Measurements from ENCODE around the gene SORCS2. TPM values are rescaled to one million over a fixed set of nuclear protein-coding genes. Genes with fewer than 3 reads are reported as not detected.
A peak's percentile ranks its signal among the peaks of the same experiment; 100 is the strongest.

Gene SORCS2
- total and polyA plus RNA-seq, 7 donors = 0.18 to 1.5 (median 0.36) TPM

DNA sequence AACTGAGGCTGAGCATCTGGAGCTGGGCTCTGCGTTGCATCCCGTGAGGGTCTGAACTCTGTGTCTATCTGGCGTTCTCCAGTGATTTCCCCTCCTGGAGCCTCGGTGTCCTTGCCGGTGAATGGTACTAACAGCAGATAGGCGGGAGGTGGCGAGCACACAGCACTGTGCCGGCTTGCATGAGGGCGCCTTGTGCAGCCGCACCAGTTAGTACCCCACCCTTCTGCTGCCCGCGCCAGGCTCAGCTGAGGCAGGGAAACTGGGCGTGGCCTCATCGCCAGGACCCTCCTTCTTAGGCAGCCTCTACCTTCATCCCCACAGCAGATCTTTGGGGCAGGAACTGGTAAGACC lies 42.7 kb downstream of the SORCS2 start:
- Histone ChIP-seq H3K4me3 (no peak overlapping the region), H3K4me1 (peaks cover 10% of the 10 kb centered on the region), H3K36me3 (ENCODE audit: insufficient read depth in 1 of 2, low read depth in 1 of 2) (no peaks in the 10 kb centered on the region), H3K27ac (no peak overlapping the region), H3K9me3 (no peaks in the 10 kb centered on the region), H3K27me3 (ENCODE audit: insufficient read depth in 3 of 3, low read length in 2 of 3) (peaks cover 0 to 7% (median 3%) of the 10 kb centered on the region in 3 donors)
- TF ChIP-seq CTCF (IDR thresholded peaks at IDR 0.05) = no peak
- 93 to 96% (median 94%) methylated on average over 14 of the region's 14 CpGs for WGBS, 3 donors
- intact Hi-C loops (cut with DNase I) = no loop called here
- ATAC-seq (no peak), DNase-seq (peak in 1 of 2 donors; percentile 1)

- no peak for TF ChIP-seq CTCF (IDR thresholded peaks at IDR 0.05)
- WGBS, 3 donors = 16 to 38% (median 21%) methylated on average over 4 of the region's 4 CpGs
- peaks cover 11% of the 10 kb centered on the region for H3K4me1 ChIP-seq
- no peak overlapping the region for H3K27ac ChIP-seq
- H3K9me3 ChIP-seq = no peaks in the 10 kb centered on the region
- intact Hi-C loops (cut with DNase I) = no loop called here
- peaks cover 0 to 3% (median 3%) of the 10 kb centered on the region in 3 donors for H3K27me3 ChIP-seq (ENCODE audit: insufficient read depth in 3 of 3, low read length in 2 of 3)
- H3K36me3 ChIP-seq (ENCODE audit: insufficient read depth in 1 of 2, low read depth in 1 of 2) = no peaks in the 10 kb centered on the region
- no peak for ATAC-seq
- H3K4me3 ChIP-seq = no peak overlapping the region
- no peak for DNase-seq
Observed at GRCh38 chr4:7236847-7237246, 44.5 kb downstream of the SORCS2 start.

DNA sequence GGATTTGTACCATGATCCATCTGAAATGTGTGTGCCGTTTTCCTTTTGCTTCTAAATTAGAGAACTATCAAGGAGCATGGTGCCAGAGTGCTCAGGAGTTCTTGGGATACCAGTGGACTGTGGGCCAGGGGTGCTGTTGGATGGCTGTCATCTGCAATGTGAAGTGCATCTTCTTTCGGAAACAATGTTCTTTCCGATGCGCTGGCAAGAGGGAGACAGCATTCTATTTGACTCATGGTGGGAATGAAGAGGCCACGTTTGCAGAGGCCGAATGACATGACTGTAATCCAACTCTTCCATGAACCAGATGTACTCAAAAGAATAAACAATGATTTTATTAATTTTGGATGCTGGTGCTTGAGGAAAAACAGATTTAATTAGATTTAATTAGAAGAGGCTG lies 45.5 kb downstream of the SORCS2 start:
- Histone ChIP-seq H3K27me3 (ENCODE audit: insufficient read depth in 3 of 3, low read length in 2 of 3) (peaks cover 0 to 3% (median 0%) of the 10 kb centered on the region in 3 donors), H3K4me3 (no peak overlapping the region), H3K4me1 (peaks cover 11% of the 10 kb centered on the region), H3K9me3 (no peaks in the 10 kb centered on the region), H3K27ac (no peak overlapping the region), H3K36me3 (ENCODE audit: insufficient read depth in 1 of 2, low read depth in 1 of 2) (no peaks in the 10 kb centered on the region)
- DNase-seq (no peak), ATAC-seq (no peak)
- no peak for TF ChIP-seq CTCF (IDR thresholded peaks at IDR 0.05)
- intact Hi-C loops (cut with DNase I) = no loop called here
- 88 to 94% (median 90%) methylated on average over 6 of the region's 6 CpGs for WGBS, 3 donors

GRCh38 chr4:7238300-7238960 lies 46.1 kb downstream of the SORCS2 start:
- no peak for DNase-seq
- intact Hi-C loops (cut with DNase I) = no loop called here
- H3K27me3 ChIP-seq (ENCODE audit: insufficient read depth in 3 of 3, low read length in 2 of 3) = peaks cover 0 to 3% (median 0%) of the 10 kb centered on the region in 3 donors
- H3K9me3 ChIP-seq = no peaks in the 10 kb centered on the region
- H3K36me3 ChIP-seq (ENCODE audit: insufficient read depth in 1 of 2, low read depth in 1 of 2) = no peaks in the 10 kb centered on the region
- TF ChIP-seq CTCF (IDR thresholded peaks at IDR 0.05) = no peak
- WGBS, 3 donors = 96 to 98% (median 96%) methylated on average over 12 of the region's 12 CpGs
- H3K4me1 ChIP-seq = peaks cover 11% of the 10 kb centered on the region
- H3K27ac ChIP-seq = no peak overlapping the region
- ATAC-seq = no peak
- no peak overlapping the region for H3K4me3 ChIP-seq

All from psoas muscle (tissue), 8 donors.